GM21526 (cell line): ENCODE measurements around the gene TENT5A.
"Not testable (repeated sequence)": the region's sequence is repeated elsewhere in the genome, so short reads cannot be mapped to it uniquely, and the experiment has no call there.

Experiments used
- ATAC-seq: cut with Tn5 transposase; IDR thresholded peaks from one replicate; pipeline ENCODE4 v1.9.1; 2021; ENCODE audit warnings: moderate library complexity; ENCODE audit not compliant: unreplicated experiment, low FRiP score

TENT5A gene

DNA sequence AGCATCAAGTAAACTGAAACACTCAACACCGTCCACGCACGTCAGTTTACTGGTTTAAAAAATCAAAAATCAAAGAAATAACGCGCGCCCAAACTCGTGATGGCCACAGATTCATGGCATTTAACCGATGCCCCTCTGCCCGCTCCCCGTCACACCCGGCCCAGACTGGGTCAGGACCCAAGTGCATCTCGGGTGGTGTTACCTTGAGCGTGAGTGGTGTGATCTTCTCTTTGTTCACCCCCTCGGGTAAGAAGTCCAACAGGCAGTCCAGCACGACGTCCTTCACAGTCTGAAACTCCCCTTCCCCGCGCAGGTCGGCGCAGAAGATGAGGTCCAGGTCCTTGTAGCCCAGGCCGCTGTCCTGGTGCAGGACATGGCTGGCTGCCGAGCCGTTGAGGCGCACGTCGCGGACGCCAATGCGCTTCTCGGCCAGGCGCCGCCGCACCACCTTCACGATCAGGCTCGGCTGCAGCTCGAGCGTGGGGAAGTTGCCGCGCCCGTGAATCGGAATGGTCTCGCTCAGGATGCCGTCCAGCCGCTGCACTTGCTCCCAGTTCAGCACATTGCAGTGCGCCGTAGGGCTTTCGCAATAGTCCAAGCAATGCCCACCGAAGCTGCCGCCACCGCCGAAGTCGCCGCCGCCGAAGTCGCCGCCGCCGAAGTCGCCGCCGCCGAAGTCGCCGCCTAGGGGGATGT lies 945 bp downstream of the TENT5A start:
- ATAC-seq = no peak

DNA sequence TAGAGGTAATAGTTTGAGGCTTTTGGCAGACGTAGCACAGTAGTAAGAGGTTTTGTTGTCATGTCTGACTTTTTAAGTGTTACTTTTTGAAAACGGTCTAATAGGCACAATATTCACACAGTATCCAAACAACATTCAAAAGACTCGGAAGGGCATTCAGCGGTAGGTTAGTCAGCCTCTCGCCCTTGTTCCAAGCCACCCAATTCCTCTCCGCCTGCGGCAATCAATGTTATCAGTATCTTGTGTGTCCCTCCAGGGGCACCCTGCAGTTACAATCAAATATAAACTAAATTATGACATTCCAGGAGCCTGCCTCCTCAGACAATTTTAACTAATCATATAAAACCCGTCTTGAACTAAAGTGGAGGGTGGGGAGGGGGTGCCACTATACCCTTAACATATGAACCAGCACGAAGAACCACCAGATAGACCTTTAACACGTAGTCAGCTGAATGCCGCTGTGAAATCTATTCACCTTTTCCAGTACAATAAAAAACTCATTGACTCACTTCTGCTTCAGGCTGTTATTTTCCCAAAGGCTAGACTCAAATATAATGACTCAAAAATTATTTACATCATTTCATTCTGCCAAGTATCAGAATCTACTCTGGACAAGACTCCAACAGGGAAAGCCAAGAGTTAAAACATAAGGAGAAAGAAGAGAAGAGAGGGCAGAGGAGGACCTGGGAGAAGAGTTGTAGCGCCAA lies 1.6 kb downstream of the TENT5A start:
- no peak for ATAC-seq

DNA sequence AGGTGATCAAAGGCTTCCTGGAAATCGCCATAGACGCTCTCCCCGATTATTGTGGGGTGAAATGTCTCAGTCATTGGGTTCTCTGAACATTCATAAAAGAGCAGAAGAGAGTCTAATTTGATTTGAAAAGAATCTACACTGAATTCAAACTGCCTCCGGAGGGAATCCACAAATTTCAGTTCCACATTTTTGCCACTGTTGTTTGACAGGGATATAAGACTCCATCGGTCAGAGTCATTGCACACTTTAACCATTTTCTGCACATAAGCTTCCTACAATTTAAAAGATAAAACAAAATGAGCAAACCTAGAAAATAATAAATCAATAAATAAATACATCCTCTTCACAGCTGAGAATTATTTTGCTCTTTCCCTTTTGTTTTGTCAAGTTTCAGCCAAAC lies 2.3 kb downstream of the TENT5A start:
- no peak for ATAC-seq

DNA sequence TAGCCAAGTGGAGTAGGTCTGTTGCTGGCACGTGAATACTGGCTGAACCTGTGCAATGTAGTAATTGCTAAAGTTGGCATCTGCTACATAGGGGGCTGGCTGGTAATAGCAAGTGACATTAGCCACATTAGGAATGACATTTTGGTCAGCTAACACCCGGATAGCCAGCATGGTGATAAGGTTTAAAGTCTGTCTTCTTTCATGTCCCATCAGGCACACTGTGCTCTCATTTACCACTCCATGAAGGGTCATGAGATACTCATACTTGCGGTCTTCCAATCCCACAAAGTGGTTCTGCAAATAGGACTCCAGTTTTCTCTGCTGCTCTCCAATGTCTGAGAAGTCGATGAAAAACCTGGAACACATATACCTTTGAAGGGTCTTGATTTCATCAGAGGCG lies 2.8 kb downstream of the TENT5A start:
- no peak for ATAC-seq

DNA sequence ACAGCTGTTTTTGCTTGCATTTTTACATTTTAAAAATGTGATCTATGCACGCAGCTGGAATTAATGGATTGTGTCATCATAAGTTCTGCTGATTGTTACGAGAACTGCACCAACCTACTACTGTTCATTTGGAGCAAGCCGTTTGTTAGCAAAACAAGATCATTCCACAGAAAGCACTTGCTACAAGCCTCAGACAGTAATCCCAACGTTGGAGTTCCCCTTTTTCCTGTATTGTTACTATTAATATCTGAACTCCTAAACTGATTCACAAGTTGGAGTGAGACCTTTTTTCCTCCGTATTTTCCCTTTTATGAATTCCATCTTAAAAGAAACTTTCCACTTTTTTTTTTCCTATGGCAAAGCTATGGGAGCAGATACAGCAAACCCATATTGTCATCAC lies 3.5 kb downstream of the TENT5A start:
- no peak for ATAC-seq

DNA sequence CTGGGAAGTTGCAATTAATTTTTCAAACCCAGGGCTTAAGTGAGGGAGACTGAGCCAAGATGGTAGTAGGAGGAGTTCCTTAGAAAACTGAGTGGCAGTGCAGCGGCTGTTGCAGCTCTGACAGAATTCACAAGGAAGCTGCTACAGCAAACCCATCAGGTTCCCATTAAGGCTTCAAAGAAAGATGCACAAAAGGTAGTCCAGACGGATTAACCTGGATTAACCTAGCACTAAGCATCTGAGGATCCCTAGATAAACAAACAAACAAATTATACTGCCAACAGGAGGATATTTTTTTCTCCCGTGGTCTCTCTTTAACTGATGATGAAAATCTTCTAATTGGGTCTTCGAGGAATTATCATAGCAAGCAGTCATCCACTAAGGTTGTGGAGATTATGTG lies 5.2 kb downstream of the TENT5A start:
- ATAC-seq = no peak

DNA sequence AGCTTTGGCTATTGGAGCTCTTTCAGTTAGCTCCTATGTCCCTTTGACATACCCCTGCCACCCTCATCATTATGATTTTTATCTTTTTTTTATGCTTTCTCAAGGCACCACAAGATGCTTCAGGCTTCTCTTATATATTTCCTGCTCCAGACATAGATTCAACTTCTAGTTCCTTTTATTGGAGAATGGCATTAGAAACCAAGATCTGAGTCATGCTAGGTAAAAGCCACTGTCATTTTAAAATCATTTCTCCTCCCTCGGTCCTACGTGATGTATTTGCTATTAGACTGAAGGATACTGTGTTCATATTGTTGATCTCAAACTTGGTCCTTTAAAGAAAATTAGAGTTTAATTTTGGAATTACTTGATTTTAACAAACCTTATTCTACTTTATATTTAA lies 8.3 kb downstream of the TENT5A start:
- ATAC-seq = no peak

DNA sequence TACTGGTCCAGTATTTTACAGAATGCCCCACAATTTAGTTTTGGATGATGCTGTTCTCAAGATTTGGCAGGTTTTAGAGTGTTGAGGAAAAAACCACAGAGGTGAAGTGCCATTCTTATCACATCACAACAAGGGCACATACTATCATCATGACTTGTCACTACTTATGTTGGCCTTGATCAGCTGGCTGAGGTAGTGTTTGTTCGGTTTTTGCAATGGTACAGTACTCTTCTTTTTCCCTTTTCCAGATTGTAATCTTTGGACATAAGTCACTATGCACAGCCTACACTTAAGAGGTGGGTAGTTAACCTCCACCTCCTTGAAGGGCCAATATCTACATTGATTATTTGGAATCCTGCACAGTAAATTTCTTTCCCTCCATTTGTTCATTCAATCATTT lies 8.8 kb downstream of the TENT5A start:
- no peak for ATAC-seq

DNA sequence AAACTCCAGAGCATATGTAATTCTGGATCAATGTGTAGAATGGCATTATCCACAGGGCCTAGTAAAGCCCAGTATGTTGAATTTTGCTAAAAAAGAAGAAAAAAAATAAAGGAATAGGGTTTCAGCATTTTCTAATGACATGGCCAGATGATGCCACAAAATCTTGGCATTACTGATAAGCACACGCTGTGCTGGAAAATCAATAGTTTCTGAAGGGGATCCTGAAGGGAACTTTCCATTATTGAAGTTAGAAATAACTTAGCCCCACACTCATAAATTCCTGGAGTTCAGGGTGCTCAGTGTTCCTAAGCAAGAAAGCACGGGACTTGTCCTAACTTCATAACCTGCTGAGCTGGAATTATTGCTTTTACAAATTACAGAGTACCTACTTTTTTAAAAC lies 10.8 kb downstream of the TENT5A start:
- ATAC-seq = no peak

DNA sequence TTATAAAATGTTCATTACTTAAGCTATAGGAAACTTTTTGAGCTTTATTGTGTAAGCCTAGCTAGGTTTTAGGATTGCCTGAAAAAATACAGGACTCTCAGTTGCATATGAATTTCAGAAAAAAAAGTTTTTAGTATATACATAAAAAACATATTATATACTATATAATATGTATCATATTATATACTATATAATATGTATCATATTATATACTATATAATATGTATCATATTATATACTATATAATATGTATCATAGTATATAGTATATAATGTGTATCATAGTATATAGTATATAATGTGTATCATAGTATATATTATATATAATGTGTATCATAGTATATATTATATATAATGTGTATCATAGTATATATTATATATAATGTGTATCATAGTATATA lies 11.9 kb downstream of the TENT5A start:
- ATAC-seq = not testable (repeated sequence)

DNA sequence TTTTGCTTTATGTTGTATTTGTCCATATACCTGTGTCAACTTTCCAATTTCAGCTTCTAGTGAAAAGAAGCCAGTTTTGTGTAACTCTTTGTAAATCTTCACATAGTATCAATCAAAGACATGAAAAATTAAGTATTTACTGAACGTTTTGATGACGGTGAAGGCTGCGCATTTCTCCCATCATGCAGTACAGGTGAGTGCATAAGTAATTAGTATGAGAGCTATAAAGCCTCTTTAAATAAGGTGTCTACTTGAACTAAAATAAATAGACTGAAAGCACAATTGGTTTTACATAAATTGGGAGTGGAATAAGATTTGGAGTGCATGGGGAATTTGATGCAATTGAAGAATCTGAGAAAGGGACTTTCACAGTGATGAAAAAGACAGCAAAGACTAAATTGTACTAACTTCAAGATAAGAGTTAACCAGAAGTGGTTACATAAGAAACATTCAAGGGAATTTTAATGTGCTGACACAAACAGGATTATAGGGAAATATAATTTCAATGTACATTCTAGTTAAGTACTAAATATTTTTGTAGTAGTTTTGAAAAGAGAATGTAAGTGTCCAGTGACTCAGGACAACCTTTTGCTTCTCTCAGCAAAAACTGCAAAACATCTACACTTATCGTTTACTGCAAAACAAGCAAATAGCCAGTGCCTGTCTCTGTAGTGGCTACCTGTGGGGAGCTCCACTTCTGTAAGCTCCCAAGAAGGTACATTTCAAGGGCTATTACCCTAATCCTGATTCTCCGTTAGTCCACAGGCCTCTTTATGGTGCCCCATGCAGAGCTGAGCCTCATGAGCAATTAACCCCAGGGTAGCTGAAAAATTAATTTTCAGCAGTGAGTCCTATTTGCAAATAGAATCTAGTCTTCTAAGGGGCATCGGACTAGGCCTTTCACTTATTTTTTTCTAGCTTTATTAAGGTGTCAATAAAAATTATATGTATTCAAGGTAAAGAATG lies 13.0 kb downstream of the TENT5A start:
- no peak for ATAC-seq

DNA sequence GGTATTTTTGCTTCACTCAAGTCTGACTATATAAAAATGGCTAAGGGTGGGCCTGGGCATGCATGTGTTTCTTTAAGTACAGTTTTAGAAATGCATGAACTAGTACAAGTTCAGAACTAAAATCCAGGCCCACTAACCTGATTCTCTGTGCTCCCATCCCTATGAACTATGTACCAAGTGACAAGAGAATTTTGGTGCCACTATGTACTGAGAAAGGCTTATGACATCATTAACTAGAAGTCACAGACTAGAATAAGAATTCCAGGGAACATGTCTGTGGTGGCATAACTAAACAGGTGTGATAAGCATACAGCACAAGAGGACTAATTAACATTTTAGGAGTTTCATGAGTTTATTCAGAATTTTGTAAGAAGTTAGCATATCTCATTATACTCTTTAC lies 16.1 kb downstream of the TENT5A start:
- no peak for ATAC-seq

DNA sequence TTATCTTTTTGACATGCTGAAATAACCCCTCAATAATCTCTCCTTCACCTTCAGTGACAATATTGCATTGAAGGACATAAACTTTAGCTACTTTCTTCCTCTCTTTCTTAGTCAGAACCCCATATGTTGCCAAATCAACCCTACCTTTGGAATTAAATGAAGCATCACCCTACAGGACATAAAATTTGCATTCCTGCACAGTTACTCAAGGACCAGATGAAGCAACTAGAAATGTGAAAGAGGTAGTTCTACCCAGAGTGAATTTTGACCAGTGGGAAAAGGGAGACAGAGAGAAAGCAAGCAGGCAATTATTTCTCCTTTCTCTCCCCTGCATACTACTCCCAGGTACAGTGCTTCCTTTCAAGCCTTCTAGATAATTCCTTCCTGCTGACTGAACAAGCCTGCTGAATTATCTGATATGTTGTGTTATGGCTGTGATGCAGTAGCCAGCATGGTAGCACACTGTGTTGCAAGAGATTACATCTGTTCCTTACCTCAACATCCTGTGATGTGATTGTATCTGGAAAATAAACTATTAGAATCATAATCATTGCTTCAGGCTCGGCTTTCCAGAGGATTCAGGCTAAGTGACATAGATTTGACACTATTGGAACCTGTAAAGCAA lies 16.6 kb downstream of the TENT5A start:
- no peak for ATAC-seq

DNA sequence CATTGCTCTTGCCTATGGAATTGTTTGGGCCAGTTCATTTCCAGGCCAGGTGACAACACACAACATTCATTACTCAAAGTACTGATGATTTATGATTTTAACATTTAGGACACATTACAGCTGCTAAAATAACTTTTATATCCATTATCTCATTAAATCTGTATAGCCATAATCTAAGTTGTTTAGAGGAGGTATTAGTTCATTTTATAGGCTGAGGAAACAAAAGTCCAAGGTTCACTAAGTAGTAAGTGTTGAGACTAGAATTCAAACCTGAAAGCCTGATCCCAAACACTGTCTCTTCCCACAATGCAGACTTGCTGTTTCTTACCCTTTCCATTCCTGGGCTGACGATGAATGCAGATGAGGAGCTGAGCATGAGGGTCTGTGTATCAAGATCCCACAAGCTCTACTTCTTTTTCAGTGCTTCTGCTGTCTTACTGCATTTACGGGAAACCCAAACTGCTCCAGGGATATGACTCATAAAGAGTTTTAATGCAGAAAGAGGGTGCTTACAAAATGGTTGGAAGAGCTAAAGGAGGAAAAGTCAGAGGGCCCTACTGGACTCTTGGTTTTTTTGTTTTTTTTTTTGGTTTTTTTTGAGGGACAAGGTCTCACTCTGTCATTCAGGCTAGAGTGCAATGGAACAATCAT lies 17.9 kb downstream of the TENT5A start:
- no peak for ATAC-seq

DNA sequence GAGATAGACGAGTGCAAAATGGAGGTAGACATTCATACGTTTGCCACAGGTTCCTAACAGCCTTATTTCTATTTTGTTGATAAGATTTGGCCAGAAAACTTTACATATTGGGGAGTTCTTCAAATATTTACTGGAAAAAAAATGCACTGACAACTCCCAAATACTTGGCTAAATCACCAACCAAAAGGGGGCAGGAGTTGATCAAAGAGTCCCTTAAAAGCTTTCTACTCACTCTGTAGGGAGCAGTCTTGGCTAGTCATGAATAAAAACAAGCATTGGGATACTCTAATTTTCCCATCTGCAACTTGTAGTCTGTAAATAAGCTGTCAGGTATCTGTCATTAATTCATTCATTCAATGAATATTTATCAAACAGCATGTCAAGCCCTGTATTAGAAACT lies 18.4 kb downstream of the TENT5A start:
- ATAC-seq = no peak

DNA sequence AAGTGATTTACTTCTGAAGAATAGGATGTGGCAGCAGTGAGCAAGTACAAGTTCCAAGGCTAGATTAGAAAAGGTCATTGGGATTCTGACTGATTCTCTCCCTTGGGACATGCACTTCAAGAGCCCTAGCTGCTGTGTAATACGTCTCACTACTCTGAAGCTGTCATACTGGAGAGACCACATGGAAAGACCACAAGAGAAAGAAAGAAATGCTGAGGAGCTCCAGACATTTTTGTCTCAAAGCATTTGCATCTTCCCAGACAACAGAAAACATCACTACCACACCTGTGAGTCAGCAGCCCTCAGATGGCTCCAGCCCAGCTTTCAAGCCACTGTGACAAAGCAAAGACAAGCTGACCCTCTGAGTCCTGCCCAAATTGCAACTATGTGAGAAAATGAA lies 20.7 kb downstream of the TENT5A start:
- ATAC-seq = no peak

DNA sequence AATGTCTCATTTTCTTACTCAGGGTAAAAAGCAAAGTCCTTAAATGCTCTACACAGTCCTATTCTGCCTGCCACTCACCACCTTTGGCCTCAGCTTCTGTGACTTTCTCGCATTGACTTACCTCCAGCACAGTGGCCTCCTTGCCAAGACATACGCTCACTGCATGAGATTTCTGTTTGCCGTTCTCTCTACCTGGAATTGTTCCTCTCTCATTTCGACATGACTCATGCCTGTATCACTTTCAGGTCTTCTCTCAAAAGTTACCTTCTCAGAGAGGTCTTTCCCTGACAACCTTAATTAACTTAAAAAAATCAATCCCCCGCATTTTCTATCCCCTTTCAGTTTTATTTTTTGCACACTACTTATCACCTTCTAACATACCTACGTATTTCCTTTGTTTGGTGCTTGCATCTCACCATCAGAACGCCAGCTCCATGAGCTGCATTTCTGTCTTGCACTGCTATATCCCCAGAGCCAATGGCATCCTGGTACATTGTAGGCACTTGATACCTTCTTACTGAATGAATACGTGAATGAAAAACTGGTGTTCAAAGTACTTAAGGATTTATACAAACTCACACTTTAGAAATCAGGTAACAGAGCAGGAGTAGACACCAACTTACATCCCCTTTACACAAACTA lies 24.5 kb downstream of the TENT5A start:
- no peak for ATAC-seq

DNA sequence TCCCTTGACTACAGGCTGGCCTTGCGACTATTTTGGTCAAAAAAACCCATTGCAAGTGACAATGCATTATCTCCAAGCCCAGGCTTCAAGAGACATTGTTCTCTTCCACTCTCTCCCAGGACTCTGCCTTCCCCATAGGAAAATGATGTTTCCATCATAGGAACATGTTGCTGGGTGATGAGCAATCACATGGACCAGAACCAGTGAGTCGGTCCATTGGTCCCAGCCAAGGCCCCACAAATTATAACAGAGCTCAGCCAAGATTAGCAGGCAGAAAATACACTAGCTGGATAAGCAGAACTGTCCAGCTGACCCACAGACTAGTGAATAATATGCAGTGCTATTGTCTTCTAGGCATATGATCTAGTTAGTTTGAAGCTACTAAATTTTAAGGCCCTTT lies 27.4 kb downstream of the TENT5A start:
- ATAC-seq = no peak

DNA sequence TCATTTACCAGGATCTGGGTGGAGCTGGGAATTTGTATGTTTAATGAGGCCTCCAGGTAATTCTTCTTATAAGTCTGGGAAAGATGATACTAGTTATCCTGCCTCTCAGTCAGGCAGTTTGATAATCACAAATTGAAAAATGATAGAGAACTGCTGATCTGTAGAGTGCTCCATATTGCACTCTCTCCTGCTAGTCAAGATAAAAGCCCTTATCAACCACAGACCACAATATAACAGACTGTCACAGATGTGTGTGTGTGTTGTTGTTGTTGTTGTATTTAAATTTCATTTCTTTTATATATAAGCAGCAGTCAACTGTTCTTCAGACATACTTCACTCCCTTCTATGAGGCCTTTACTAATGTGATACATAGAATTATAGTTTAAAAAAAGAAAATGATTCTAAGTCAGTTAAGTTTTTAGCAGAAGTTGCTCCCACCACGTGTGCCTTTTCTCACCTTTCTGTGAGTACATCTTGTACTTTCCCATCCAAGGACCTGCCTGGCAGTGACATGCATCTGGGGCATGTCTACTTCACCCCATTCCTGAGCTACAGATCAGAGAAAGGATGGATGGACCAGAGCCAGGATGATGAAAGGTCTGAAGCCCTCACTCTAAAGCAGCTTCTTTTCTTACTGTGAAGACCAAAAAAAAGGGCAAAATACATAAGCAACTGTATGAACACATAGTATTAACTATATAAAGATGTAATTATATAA lies 29.8 kb downstream of the TENT5A start:
- ATAC-seq = no peak
